Loucy (cell line): Measurements from ENCODE around the gene TRPM5.

Source experiments
- H2AFZ ChIP-seq: fragments of 200-600 bp; sonication (generic); 2 replicates; pipeline ENCODE4 v1.6.0; 2016; ENCODE audit warnings: antibody characterized with exemption, mild to moderate bottlenecking, low read length, moderate library complexity
- H3F3A ChIP-seq: fragments of 200-600 bp; 2 replicates; pipeline ENCODE4 v1.6.0; 2016; ENCODE audit warnings: antibody characterized with exemption, low read depth, mild to moderate bottlenecking
- H3K27me3 ChIP-seq: fragments of 200-600 bp; sonication (generic); 2 replicates; pipeline ENCODE4 v1.6.1; 2014; ENCODE audit warnings: low read length, mild to moderate bottlenecking; ENCODE audit not compliant: insufficient read depth, poor library complexity, severe bottlenecking
- H3K36me3 ChIP-seq: fragments of 200-600 bp; sonication (generic); 2 replicates; pipeline ENCODE4 v1.6.1; 2016; ENCODE audit warnings: low read length; ENCODE audit not compliant: insufficient read depth
- H3K4me1 ChIP-seq: fragments of 200-600 bp; sonication (generic); 2 replicates; pipeline ENCODE4 v1.5.1; 2014; ENCODE audit warnings: low read length, mild to moderate bottlenecking; ENCODE audit not compliant: insufficient read depth, poor library complexity, severe bottlenecking
- H3K4me2 ChIP-seq: fragments of 200-600 bp; sonication (generic); 2 replicates; pipeline ENCODE4 v1.6.0; 2014; ENCODE audit warnings: antibody characterized with exemption, low read length, low read depth, mild to moderate bottlenecking; ENCODE audit not compliant: poor library complexity, severe bottlenecking
- H3K4me3 ChIP-seq: fragments of 200-600 bp; sonication (generic); 2 replicates; pipeline ENCODE4 v1.5.1; 2014; ENCODE audit warnings: low read length, mild to moderate bottlenecking, mixed read lengths; ENCODE audit not compliant: poor library complexity, severe bottlenecking
- H3K79me2 ChIP-seq: fragments of 200-600 bp; sonication (generic); 2 replicates; pipeline ENCODE4 v1.6.1; 2014; ENCODE audit warnings: low read length; ENCODE audit not compliant: insufficient read depth
- H3K9ac ChIP-seq: fragments of 200-600 bp; sonication (generic); 2 replicates; pipeline ENCODE4 v1.6.0; 2014; ENCODE audit warnings: mild to moderate bottlenecking, low read depth, low read length, moderate library complexity; ENCODE audit not compliant: poor library complexity, severe bottlenecking
- H3K9me2 ChIP-seq: fragments of 200-600 bp; sonication (generic); replicated peaks from 2 replicates; pipeline ENCODE4 v1.6.1; 2016; ENCODE audit warnings: low read depth, low read length, mixed read lengths
- H3K9me3 ChIP-seq: fragments of 200-600 bp; sonication (generic); 2 replicates; pipeline ENCODE4 v1.6.1; 2014; ENCODE audit warnings: mild to moderate bottlenecking, antibody characterized with exemption, low read length, low read depth; ENCODE audit not compliant: insufficient read depth
- H4K20me1 ChIP-seq: fragments of 200-600 bp; sonication (generic); 2 replicates; pipeline ENCODE4 v1.6.0; 2014; ENCODE audit warnings: antibody characterized with exemption, low read length, mild to moderate bottlenecking; ENCODE audit not compliant: insufficient read depth, poor library complexity, severe bottlenecking
- CTCF ChIP-seq: fragments of 200-600 bp; sonication (generic); conservative IDR thresholded peaks from 2 replicates; pipeline ENCODE4 v1.5.1; 2014; ENCODE audit warnings: mild to moderate bottlenecking, antibody characterized with exemption, low read length
- EZH2phosphoT487 ChIP-seq: fragments of 200-600 bp; IDR thresholded peaks from 2 replicates; pipeline ENCODE4 v1.6.1; 2018; ENCODE audit warnings: antibody characterized with exemption, mild to moderate bottlenecking, moderate library complexity, borderline replicate concordance

TRPM5 gene

GRCh38 chr11:2448661-2449547 lies 4.6 kb upstream of the TRPM5 start:
- Histone ChIP-seq H3K9ac (no peak overlapping the region), H4K20me1 (no peaks in the 10 kb centered on the region), H3F3A (no peaks in the 10 kb centered on the region), H3K9me2 (no peaks in the 10 kb centered on the region), H3K4me1 (no peaks in the 10 kb centered on the region), H3K4me2 (no peak overlapping the region), H2AFZ (no peak overlapping the region), H3K27me3 (no peaks in the 10 kb centered on the region), H3K79me2 (no peaks in the 10 kb centered on the region), H3K4me3 (no peak overlapping the region), H3K9me3 (no peaks in the 10 kb centered on the region), H3K36me3 (no peaks in the 10 kb centered on the region)
- TF ChIP-seq CTCF, result no peak
- no peak for TF ChIP-seq EZH2phosphoT487

- no peaks in the 10 kb centered on the region for H3K79me2 ChIP-seq
- H3K27me3 ChIP-seq, result no peaks in the 10 kb centered on the region
- H3K9ac ChIP-seq, result no peak overlapping the region
- H3K4me1 ChIP-seq, result no peaks in the 10 kb centered on the region
- no peaks in the 10 kb centered on the region for H3K9me3 ChIP-seq
- H4K20me1 ChIP-seq, result no peaks in the 10 kb centered on the region
- no peak overlapping the region for H3K4me3 ChIP-seq
- TF ChIP-seq EZH2phosphoT487 (no peak), CTCF (no peak)
- no peaks in the 10 kb centered on the region for H3K9me2 ChIP-seq
- H3K4me2 ChIP-seq, result no peak overlapping the region
- no peaks in the 10 kb centered on the region for H3K36me3 ChIP-seq
- H2AFZ ChIP-seq, result no peak overlapping the region
- H3F3A ChIP-seq, result no peaks in the 10 kb centered on the region
These were observed 3.8 kb upstream of the TRPM5 start for GRCh38 chr11:2447951-2448650.

- H2AFZ ChIP-seq, result no peak overlapping the region
- no peaks in the 10 kb centered on the region for H3K9me3 ChIP-seq
- H3K36me3 ChIP-seq, result no peaks in the 10 kb centered on the region
- no peak overlapping the region for H3K4me2 ChIP-seq
- H3K9ac ChIP-seq, result no peak overlapping the region
- no peak for TF ChIP-seq EZH2phosphoT487
- TF ChIP-seq CTCF, result no peak
- H3F3A ChIP-seq, result no peaks in the 10 kb centered on the region
- no peaks in the 10 kb centered on the region for H4K20me1 ChIP-seq
- no peaks in the 10 kb centered on the region for H3K9me2 ChIP-seq
- H3K4me3 ChIP-seq, result no peak overlapping the region
- H3K79me2 ChIP-seq, result no peaks in the 10 kb centered on the region
- no peaks in the 10 kb centered on the region for H3K4me1 ChIP-seq
- H3K27me3 ChIP-seq, result no peaks in the 10 kb centered on the region
These were observed 3.1 kb upstream of the TRPM5 start for GRCh38 chr11:2447253-2447950.
